GM19099 (cell line): ENCODE data around the gene ADAMTSL4.

Experiments
- POLR2A ChIP-seq: IDR thresholded peaks from 3 replicates; pipeline ENCODE4 v1.6.1; 2011; ENCODE audit warnings: low read depth; ENCODE audit not compliant: insufficient read length; ENCODE audit errors: extremely low read depth

Gene ADAMTSL4

DNA sequence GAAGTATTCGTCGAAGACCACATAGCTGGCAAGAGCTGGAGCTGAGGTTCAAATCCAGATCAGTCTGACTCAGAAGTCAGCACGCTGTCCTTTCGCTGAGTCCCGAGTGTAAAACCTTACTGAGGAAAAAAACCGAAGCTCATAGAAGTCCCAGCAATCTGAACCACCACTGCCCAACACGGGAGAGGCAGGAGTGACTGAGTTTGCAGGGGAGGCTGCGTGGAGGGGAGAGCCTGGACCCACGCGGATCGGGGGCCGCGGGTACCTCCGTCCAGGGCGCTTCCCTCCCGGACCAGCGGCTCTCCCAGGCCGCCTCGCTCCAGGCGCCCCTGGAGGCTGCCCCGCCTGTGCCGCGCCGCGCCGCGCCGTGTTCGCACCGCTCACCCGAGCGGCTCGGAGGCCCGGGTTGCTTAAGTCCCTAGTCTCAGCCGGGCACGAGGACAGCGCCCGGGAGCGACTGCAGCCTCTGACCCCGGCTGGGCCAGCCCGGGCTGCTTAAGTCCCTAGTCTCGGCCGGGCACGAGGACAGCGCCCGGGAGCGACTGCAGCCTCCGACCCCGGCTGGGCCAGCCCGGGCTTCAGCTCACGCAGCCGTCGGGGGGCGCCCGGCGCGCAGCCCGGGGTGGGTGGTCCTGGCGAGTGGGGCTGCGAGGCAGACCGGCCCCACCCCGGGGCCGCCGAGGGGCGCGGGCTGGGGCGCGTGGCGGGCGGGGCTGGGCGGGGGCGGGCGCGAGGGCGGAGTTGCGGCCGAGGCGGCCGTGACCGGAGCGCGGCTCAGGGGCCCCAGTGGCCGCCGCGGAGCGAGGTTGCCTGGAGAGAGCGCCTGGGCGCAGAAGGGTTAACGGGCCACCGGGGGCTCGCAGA is at the start of gene ADAMTSL4:
Gene ADAMTSL4 (plus strand): TSS at position 777 of the 864 bp plus-strand sequence. CDS start 2,881 bp downstream, outside the sequence.
- no peak for TF ChIP-seq POLR2A

DNA sequence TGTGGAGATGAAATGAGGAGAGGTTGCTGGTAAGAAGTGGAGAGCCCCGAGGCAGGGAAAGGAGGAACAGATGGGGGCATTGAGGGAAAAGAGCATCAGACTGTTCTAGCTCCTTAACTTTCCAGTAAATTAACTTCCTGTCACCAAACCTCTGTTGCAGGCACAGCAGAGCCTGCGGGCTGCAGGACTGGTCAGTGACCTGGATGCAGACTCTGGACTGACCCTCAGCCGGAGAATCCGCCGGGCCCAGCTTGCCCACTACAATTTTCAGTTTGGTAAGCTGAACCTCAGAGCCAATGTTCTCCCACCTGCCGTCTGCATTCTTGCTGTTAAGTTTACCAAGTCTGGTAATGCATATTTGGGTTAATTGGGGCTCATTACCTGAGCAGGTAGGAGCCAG is 43.8 kb upstream of the ADAMTSL4 start:
- TF ChIP-seq POLR2A, result no peak

DNA sequence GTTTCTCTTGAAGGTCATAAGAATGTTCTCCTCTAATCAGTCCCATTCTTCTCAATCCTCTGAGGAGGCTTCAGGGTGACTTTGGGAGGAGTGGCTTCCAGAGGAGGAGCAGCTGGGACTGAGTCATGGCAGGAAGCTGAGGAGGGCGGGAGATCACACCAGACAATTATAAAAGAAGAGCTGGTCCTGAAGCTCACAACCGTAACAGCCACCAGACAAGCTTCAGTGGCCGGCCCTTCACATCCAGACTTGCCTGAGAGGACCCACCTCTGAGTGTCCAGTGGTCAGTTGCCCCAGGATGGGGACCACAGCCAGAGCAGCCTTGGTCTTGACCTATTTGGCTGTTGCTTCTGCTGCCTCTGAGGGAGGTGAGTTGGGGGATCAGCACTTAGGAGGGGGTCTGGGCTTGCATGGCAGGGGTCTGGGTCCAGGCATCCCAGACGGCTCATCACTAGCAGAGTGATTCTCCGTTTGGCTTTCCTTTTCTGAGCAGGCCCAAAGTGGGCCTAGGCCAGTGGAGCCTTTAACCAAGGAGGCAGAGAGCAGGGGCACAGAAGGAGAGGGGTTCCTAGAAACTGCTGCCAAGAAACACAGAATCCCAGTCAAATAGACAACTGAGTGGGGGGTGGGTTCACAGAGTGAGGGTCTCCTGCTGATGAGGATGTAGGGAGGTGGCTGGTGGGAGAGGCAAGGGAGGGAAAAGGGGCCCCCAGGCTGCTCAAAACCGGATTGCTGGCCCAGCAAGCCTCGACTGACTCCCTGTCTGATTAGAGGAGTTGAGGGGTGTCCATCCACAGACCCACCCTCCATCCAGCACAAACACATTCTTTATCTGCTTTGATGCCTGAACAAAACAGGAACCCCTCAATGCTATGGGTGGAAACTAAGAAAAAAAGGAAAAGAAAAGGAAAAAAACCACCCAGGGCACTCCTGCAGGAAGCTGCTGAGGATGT is 41.0 kb upstream of the ADAMTSL4 start, which contains the start of gene ECM1:
Gene ECM1 (plus strand): TSS at position 198 of the 953 bp plus-strand sequence. CDS start 101 bp downstream, at position 299.
- no peak for TF ChIP-seq POLR2A

DNA sequence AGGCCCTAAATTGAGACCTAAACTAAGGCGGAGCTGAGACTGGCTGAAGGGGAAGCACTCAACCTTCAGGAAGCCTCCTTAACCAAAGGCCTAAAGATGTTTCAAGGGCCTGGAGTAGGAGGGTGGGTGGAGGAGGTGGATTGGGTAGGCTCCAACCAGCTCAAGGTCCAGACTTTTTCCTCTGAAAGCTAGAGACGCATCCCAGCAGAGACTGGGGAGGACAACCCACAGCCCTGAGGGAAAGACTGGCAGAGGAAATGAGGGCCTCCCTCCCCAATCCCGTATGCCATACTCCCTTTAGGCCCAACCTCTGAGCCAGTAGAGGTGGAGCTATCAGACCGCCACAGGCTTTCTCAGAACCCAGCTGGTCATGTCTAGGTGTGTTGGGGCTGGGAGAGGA is 40.2 kb upstream of the ADAMTSL4 start:
- TF ChIP-seq POLR2A, result no peak

DNA sequence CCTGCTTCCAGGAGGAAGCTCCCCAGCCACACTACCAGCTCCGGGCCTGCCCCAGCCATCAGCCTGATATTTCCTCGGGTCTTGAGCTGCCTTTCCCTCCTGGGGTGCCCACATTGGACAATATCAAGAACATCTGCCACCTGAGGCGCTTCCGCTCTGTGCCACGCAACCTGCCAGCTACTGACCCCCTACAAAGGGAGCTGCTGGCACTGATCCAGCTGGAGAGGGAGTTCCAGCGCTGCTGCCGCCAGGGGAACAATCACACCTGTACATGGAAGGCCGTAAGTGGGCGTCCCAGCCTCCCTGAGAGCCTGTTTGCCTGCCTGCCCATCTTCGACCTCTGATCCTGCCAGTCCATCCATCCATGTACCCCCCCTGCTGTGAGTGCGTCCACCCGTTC is 37.7 kb upstream of the ADAMTSL4 start:
- TF ChIP-seq POLR2A, result no peak

DNA sequence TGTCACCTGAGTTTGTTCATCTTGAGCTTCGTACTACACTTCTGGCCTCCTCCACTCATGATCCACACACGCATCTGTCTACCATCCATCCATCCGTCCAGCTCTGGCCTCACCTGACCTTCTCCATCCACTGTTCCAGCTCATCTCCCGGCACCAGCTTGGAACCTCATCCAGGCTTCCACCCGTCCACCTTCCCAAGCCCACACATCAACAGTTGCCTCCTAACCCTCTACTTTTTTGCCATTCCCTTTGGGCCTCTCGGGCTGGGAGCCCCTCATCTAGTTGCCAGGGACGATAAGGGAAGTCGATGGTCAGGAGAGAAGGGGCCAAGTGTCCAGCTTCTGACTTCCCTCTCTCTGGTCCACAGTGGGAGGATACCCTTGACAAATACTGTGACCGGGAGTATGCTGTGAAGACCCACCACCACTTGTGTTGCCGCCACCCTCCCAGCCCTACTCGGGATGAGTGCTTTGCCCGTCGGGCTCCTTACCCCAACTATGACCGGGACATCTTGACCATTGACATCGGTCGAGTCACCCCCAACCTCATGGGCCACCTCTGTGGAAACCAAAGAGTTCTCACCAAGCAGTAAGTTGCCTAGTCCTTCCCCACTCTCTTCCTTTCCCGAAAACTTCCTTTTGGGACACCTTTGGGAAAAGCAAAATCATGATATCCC is 37.1 kb upstream of the ADAMTSL4 start:
- no peak for TF ChIP-seq POLR2A

DNA sequence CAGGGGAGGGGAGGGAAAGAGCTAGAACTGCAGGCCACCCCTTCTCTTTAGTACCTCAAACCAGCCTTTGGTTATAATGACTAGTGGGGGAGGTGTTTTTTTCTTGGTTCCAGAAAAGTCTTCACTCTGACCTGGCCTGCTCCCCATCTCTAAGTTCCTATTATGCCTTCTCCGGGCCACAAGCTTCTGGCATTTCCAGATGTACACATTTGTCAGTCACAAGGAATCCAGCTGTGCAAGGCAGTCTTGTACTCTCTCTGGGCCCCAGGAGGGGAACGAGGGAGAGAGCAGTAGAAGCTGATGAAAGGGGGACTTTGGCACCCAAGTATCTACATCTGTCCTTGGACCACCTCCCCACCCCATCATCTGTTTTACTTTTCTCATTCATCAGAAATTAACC is 36.4 kb upstream of the ADAMTSL4 start:
- no peak for TF ChIP-seq POLR2A

DNA sequence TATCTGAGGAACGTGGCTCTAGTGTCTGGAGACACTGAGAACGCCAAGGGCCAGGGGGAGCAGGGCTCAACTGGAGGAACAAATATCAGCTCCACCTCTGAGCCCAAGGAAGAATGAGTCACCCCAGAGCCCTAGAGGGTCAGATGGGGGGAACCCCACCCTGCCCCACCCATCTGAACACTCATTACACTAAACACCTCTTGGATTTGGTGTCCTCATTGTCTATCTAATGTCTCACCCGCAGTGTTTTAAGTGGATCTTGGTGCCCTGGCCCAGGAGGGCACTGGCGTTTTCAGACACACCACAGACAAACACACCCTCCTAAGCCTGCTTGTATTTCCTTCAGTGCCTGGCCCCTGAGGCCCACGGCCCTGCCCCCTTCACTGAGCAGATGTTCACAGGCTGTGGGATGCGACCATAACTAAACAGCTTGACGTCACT is 35.8 kb upstream of the ADAMTSL4 start:
- TF ChIP-seq POLR2A, result no peak

DNA sequence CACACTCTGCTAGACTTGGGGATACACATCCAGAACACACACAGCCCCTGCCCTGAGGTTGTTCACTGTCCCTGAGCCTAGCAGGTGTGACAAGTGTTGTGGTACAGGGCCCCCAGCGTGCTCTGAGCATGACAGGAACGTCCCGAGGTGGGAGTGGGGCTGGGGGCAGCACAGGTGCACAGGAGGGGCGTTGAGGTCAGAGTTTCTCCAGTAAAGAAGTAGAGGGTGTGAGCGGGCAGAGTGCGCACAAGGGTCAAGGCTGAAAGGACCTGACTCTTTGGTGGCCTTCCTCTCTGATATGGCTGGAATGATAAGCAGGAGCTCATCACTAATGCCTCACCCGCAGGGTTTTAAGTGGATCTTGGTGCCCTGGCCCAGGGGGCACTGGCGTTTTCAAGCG is 34.9 kb upstream of the ADAMTSL4 start:
- TF ChIP-seq POLR2A, result no peak

DNA sequence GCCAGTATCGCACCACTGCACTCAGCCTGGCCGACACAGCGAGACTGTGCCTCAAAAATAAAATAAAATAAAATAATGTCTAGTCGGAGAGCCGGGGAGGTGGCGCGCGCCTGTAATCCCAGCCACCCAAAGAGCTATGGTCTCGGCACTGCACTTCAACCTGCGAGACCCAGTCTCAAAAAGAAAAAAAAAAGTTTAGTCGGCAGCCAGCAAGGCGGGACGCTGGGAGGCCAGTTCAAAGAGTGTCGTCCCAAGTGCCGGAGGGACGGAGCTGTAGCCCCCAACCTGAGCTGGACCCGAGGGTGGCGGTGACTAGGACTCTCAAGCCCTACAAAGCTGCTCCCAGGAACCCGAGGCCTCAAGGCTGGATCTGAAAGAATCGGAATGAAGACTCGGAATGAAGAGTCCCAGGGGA is 34.3 kb upstream of the ADAMTSL4 start:
- no peak for TF ChIP-seq POLR2A

DNA sequence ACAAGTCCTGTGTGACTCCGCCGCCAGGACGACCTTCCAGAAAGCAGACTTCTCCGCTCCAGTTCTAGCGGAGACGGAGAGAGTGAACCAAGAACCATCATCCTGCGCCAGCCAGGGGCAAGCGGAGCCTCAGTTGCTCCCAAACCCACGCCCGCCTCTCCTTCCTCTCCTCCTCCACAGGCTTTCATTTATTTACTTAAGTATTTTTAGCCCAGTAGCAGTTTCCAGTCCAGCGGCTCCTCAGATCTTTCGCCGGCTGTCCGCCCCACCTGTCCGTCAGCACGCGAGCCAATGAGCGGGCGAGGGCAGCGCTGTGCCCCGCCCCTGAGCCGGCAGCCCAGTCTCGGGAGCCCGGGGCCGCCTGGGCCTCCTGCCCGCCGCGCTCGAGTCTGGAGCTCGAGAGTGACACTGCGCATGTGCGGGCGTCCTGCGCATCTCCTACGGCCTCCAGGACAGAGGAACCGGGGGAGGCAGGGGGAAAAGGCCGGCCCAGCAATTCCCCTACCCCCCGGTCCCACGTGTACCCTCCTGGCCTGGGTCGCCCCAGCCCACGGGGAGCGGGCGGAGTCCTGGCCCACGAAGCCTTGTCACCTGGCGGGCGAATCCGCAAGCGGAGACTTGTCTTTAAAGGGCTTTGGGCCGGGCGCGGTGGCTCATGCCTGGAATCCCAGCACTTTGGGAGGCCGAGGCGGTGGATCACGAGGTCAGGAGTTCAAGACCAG is 33.7 kb upstream of the ADAMTSL4 start, which contains the start of gene FALEC:
Gene FALEC (plus strand): TSS at position 425 of the 722 bp plus-strand sequence.
- TF ChIP-seq POLR2A, result peak; percentile 53

DNA sequence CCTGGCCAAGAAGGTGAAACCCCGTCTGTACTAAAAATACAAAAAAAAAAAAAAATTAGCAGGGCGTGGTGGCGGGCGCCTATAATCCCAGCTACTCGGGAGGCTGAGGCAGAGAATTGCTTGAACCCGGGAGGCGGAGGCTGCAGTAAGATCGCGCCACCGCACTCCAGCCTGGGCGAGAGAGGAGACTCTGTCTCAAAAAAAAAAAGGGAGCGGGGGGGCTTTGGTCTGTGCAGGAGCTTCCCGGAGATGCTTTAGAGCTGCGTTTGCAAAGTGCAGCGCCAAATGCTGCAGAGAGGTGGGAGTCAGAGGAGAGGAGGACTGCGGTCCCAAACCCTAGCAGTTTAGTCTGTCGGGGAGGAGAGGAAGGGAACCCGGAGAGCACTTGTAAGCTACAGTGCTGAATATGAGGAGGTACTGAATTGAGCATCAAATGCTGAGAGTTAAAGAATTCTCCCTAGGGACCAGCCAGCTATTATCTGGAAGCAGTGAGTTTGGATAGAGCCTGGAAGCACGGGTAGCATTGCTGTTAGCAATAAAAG is 33.1 kb upstream of the ADAMTSL4 start:
- no peak for TF ChIP-seq POLR2A

DNA sequence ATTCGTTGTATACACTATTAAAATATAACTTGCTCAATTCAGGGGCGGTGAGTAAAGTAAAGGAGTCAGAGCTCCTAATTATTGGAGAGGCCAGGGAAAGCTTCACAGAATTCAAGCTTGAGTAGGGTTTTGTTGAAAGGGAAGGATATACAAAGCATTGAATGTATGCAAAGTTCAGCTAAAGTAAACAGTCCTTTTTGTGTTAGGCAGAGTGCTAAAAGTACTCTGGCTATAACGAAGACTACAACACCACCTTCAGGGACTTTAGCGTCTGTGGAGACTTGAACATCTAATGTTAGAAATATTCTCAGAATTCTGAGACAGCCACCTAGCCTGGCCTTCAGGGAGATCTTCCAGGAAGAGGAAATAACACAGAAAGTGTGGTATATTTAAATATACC is 32.6 kb upstream of the ADAMTSL4 start:
- no peak for TF ChIP-seq POLR2A
